ENCODE data around the gene RPL5.

RPL5 gene

GRCh38 chr1:92887465-92887864 lies 55.6 kb downstream of the RPL5 start:
- no peak for DNase-seq
